OCI-LY3 (cell line): ENCODE results near the gene PGLYRP4.

Source experiments
- H2AFZ ChIP-seq: fragments of 200-600, 300-600 bp; shearing (Covaris generic); 2 replicates; pipeline ENCODE4 v1.6.0; 2014; ENCODE audit warnings: antibody characterized with exemption, low read depth, low read length
- H3K27ac ChIP-seq: fragments of 200-600, 300-600 bp; sonication (generic); 2 replicates; pipeline ENCODE4 v1.5.1; 2014; ENCODE audit warnings: mild to moderate bottlenecking, low read length, moderate library complexity, mixed read lengths
- H3K27me3 ChIP-seq: fragments of 200-600, 300-600 bp; sonication (generic); 2 replicates; pipeline ENCODE4 v1.6.1; 2014; ENCODE audit warnings: low read depth, low read length, mixed read lengths
- H3K36me3 ChIP-seq: fragments of 200-600, 300-600 bp; sonication (generic); replicated peaks from 2 replicates; pipeline ENCODE3; 2014; ENCODE audit warnings: low read depth, low read length, mixed read lengths
- H3K4me1 ChIP-seq: fragments of 300-600, 200-600 bp; sonication (generic); 2 replicates; pipeline ENCODE4 v1.6.1; 2014; ENCODE audit warnings: low read length, mixed read lengths
- H3K4me2 ChIP-seq: fragments of 200-600, 300-600 bp; sonication (generic); 2 replicates; pipeline ENCODE4 v1.6.1; 2014; ENCODE audit warnings: low read length, mixed read lengths
- H3K4me3 ChIP-seq: fragments of 300-600, 200-600 bp; sonication (generic); 2 replicates; pipeline ENCODE4 v1.5.1; 2014; ENCODE audit warnings: antibody characterized with exemption, mild to moderate bottlenecking, low read length, moderate library complexity
- H3K79me2 ChIP-seq: fragments of 300-600, 200-600 bp; shearing (Covaris generic); 2 replicates; pipeline ENCODE4 v1.6.1; 2014; ENCODE audit warnings: mild to moderate bottlenecking, low read length, mixed read lengths
- H3K9ac ChIP-seq: fragments of 300-600, 200-600 bp; shearing (Covaris generic); 2 replicates; pipeline ENCODE4 v1.6.0; 2014; ENCODE audit warnings: mild to moderate bottlenecking, low read length, moderate library complexity
- H3K9me3 ChIP-seq: fragments of 200-600, 300-600 bp; shearing (Covaris generic); 2 replicates; pipeline ENCODE4 v1.6.1; 2014; ENCODE audit warnings: low read length, mixed read lengths; ENCODE audit not compliant: insufficient read depth
- H4K20me1 ChIP-seq: fragments of 200-600, 300-600 bp; sonication (generic); 2 replicates; pipeline ENCODE4 v1.6.1; 2016; ENCODE audit warnings: low read length, mixed read lengths; ENCODE audit not compliant: insufficient read depth
- CTCF ChIP-seq: fragments of 200-600, 300-600 bp; sonication (generic); IDR thresholded peaks from 2 replicates; pipeline ENCODE4 v1.5.1; 2014; ENCODE audit warnings: antibody characterized with exemption, low read length, low read depth
- EZH2phosphoT487 ChIP-seq: fragments of 200-600 bp; shearing (Covaris generic); IDR thresholded peaks from 2 replicates; pipeline ENCODE4 v1.6.1; 2018; ENCODE audit warnings: antibody characterized with exemption, mixed run types, low read depth

PGLYRP4 gene

DNA sequence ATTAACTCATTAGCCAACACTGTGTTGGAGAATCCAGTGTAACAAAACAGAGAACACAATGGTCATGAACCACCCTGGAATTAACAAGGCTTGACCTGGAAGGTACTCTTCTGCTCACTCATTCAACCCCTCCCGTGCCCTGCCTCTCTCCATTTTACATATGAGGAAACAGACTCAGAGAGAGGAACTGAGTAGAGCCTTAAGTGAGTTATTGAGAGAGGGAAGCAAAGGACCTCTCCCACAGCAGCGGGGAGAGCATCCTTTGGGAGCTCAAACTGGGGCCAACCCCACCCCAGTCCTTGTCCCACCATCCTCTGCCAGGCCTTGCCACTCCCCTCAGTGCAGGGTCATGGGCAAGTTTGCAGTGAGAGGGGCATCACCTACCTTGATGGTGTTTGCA, 25.4 kb upstream of the PGLYRP4 start:
- H3K27me3 ChIP-seq: peaks cover 67% of the 10 kb centered on the region
- H4K20me1 ChIP-seq: no peaks in the 10 kb centered on the region
- TF ChIP-seq CTCF: no peak
- no peak for TF ChIP-seq EZH2phosphoT487
- H3K4me2 ChIP-seq: no peak overlapping the region
- H3K79me2 ChIP-seq: no peaks in the 10 kb centered on the region
- no peak overlapping the region for H3K9ac ChIP-seq
- H3K4me3 ChIP-seq: no peak overlapping the region
- H3K27ac ChIP-seq: no peak overlapping the region
- no peaks in the 10 kb centered on the region for H3K9me3 ChIP-seq
- peaks cover 5% of the 10 kb centered on the region; the same call in 1 of the 2 replicates for H3K4me1 ChIP-seq
- no peaks in the 10 kb centered on the region for H3K36me3 ChIP-seq
- no peak overlapping the region for H2AFZ ChIP-seq

GRCh38 chr1:153372571-153372970, 23.9 kb upstream of the PGLYRP4 start:
- Histone ChIP-seq H3K9ac (no peak overlapping the region), H3K36me3 (no peaks in the 10 kb centered on the region), H3K27ac (no peak overlapping the region), H3K4me3 (no peak overlapping the region), H3K9me3 (no peaks in the 10 kb centered on the region), H2AFZ (no peak overlapping the region), H3K79me2 (no peaks in the 10 kb centered on the region), H3K4me2 (no peak overlapping the region), H3K27me3 (peaks cover 55% of the 10 kb centered on the region), H4K20me1 (no peaks in the 10 kb centered on the region), H3K4me1 (peaks cover 5% of the 10 kb centered on the region; the same call in 1 of the 2 replicates)
- TF ChIP-seq EZH2phosphoT487 (no peak), CTCF (no peak)

- Histone ChIP-seq H2AFZ (no peak overlapping the region), H3K79me2 (no peaks in the 10 kb centered on the region), H3K9ac (no peak overlapping the region), H3K27me3 (peaks cover 48% of the 10 kb centered on the region), H4K20me1 (no peaks in the 10 kb centered on the region), H3K9me3 (no peaks in the 10 kb centered on the region), H3K36me3 (no peaks in the 10 kb centered on the region), H3K4me3 (no peak overlapping the region), H3K4me2 (no peak overlapping the region), H3K27ac (no peak overlapping the region), H3K4me1 (peaks cover 5% of the 10 kb centered on the region; the same call in 1 of the 2 replicates)
- no peak for TF ChIP-seq EZH2phosphoT487
- TF ChIP-seq CTCF: no peak
These were observed 22.6 kb upstream of the PGLYRP4 start for GRCh38 chr1:153371231-153371630.

DNA sequence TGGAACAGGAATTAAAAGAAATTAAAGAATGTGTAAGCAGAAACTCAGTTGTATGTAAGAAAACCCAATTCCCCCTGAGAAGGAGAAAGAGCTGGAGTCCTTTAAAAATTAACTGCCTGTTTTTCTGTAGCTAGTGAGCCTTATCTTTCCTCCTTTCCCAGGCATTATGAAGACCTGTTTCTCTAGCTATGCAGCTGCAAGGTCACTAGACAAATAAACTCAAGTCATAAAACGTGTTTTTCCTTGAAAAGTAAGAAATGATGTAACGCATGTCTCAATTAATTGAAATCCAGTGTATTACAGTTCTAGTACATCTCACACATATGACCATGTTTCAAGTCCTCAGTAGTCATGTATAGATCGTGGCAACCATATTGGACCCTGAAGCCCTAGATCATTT, 21.5 kb upstream of the PGLYRP4 start:
- Histone ChIP-seq H3K4me3 (no peak overlapping the region), H3K27ac (no peak overlapping the region), H3K9ac (no peak overlapping the region), H3K79me2 (no peaks in the 10 kb centered on the region), H3K27me3 (peaks cover 45% of the 10 kb centered on the region), H3K9me3 (no peaks in the 10 kb centered on the region), H3K4me1 (peaks cover 5% of the 10 kb centered on the region; the same call in 1 of the 2 replicates), H4K20me1 (no peaks in the 10 kb centered on the region), H2AFZ (no peak overlapping the region), H3K4me2 (no peak overlapping the region), H3K36me3 (no peaks in the 10 kb centered on the region)
- no peak for TF ChIP-seq EZH2phosphoT487
- no peak for TF ChIP-seq CTCF
